Measurements from ENCODE around the gene COX7A1.

The COX7A1 gene

DNA sequence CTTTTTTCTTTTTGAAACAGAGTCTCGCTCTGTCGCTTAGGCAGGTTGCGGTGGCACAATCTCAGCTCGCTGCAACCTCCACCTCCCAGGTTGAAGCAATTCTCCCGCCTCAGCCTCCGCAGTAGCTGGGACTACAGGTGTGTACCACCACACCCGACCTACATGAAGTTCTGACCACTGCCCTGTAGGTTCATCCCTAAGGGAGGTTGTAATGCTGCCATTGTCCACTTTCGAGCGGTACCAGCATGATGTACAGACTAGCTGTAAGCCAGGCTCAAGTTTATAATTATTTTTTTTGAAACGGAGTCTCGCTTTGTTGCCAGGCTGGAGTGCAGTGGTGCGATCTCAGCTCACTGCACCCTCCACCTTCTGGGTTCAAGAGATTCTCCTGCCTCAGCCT lies 11.6 kb upstream of the COX7A1 start:
- no peaks in the 10 kb centered on the region for H3K9me3 ChIP-seq (ENCODE audit: insufficient read depth, low read depth, low read length)
- H3K4me3 ChIP-seq (ENCODE audit: low read length) = no peak overlapping the region
- peaks cover 4% of the 10 kb centered on the region; the same call in 1 of the 2 replicates for H3K4me1 ChIP-seq (ENCODE audit: insufficient read depth, low read length)
- no peak overlapping the region for H3K27ac ChIP-seq (ENCODE audit: low read length)
- H3K9ac ChIP-seq (ENCODE audit: low read depth, low read length) = no peak overlapping the region
- no peaks in the 10 kb centered on the region for H3K27me3 ChIP-seq (ENCODE audit: insufficient read depth, low read length)
- peaks cover 7% of the 10 kb centered on the region; the same call in 1 of the 2 replicates for H3K36me3 ChIP-seq (ENCODE audit: insufficient read depth, low read depth, low read length)

DNA sequence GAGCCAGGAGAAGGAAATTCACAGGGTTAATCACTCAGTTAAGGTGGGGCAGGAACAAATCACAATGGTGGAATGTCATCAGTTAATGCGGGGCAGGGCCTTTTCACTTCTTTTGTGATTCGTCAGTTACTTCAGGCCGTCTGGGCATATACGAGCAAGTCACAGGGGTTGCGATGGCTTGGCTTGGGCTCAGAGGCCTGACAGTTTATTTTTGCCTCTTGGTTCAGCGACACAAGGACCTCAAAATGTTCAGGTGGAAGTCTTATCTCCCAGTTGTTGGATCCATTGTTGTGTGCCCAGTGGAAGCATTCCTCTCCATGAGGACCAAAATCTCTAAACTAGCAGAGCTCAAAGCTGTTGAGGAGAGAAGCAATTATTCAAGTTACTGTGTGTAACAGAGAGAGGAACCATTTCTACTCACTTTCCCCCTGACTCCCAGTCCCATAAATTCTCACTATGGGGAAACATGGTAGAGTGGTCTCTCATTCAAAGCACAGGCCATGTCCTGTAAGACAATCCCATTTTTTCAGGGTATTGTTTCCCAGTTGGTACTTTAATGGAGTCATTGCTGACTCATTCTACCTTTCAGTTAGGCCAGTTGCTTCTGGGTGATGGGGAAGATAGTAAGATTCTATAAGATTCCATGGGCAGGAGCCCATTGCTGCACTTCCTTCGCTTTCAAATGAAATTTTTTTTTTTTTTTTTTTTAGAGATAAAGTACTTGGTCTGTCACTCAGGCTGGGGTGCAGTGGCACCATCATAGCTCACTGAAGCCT lies 8.8 kb upstream of the COX7A1 start:
- Histone ChIP-seq H3K4me1 (ENCODE audit: insufficient read depth, low read length) (peaks cover 4% of the 10 kb centered on the region; the same call in 1 of the 2 replicates), H3K27me3 (ENCODE audit: insufficient read depth, low read length) (no peaks in the 10 kb centered on the region), H3K9me3 (ENCODE audit: insufficient read depth, low read depth, low read length) (no peaks in the 10 kb centered on the region), H3K27ac (ENCODE audit: low read length) (no peak overlapping the region), H3K36me3 (ENCODE audit: insufficient read depth, low read depth, low read length) (peaks cover 7% of the 10 kb centered on the region; the same call in 1 of the 2 replicates), H3K9ac (ENCODE audit: low read depth, low read length) (0 out of 2 replicates have a peak overlapping the region, but pooled peaks have one; percentile 8), H3K4me3 (ENCODE audit: low read length) (no peak overlapping the region)

DNA sequence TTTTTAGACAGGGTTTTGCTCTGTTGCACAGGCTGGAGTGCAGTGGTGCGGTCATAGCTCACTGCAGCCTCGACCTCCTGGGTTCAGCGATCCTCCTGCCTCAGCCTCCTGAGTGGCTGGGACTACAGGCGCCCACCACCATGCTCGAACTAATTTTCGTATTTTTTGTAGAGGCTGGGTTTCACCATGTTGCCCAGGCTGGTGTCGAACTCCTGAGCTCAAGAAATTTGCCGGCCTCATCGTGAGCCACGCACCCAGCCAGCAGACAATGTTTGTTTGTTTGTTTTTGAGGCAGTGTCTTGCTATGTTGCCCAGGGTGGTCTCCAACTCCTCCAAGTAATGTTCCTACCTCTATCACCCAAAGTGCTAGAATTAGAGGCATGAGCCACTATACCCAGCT lies 879 bp upstream of the COX7A1 start:
- H3K36me3 ChIP-seq (ENCODE audit: insufficient read depth, low read depth, low read length) = peaks cover 37% of the 10 kb centered on the region
- no peaks in the 10 kb centered on the region for H3K4me1 ChIP-seq (ENCODE audit: insufficient read depth, low read length)
- no peak overlapping the region for H3K9ac ChIP-seq (ENCODE audit: low read depth, low read length)
- H3K9me3 ChIP-seq (ENCODE audit: insufficient read depth, low read depth, low read length) = no peaks in the 10 kb centered on the region
- H3K27me3 ChIP-seq (ENCODE audit: insufficient read depth, low read length) = no peaks in the 10 kb centered on the region
- H3K4me3 ChIP-seq (ENCODE audit: low read length) = no peak overlapping the region
- no peak overlapping the region for H3K27ac ChIP-seq (ENCODE audit: low read length)

DNA sequence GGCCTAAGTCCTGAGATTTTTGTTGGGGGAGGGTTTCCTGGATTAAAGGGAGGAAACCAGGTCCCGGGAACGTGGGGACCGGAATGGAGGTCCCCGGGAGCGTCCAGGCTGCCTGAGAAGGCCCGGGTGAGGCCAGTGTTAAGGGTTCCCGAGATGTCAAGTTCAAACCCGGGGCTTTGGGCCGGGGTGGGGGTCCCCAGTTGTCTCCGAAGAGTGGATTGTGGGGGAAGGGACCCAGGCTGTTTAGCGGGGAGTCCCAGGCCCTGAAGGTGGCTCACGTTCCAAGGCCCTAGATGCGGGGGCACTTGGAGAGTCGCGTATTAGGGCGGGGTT lies 262 bp downstream of the COX7A1 start:
- Histone ChIP-seq H3K4me1 (ENCODE audit: insufficient read depth, low read length) (no peaks in the 10 kb centered on the region), H3K9me3 (ENCODE audit: insufficient read depth, low read depth, low read length) (no peaks in the 10 kb centered on the region), H3K4me3 (ENCODE audit: low read length) (no peak overlapping the region), H3K36me3 (ENCODE audit: insufficient read depth, low read depth, low read length) (peaks cover 47% of the 10 kb centered on the region), H3K27me3 (ENCODE audit: insufficient read depth, low read length) (no peaks in the 10 kb centered on the region), H3K9ac (ENCODE audit: low read depth, low read length) (no peak overlapping the region), H3K27ac (ENCODE audit: low read length) (no peak overlapping the region)

DNA sequence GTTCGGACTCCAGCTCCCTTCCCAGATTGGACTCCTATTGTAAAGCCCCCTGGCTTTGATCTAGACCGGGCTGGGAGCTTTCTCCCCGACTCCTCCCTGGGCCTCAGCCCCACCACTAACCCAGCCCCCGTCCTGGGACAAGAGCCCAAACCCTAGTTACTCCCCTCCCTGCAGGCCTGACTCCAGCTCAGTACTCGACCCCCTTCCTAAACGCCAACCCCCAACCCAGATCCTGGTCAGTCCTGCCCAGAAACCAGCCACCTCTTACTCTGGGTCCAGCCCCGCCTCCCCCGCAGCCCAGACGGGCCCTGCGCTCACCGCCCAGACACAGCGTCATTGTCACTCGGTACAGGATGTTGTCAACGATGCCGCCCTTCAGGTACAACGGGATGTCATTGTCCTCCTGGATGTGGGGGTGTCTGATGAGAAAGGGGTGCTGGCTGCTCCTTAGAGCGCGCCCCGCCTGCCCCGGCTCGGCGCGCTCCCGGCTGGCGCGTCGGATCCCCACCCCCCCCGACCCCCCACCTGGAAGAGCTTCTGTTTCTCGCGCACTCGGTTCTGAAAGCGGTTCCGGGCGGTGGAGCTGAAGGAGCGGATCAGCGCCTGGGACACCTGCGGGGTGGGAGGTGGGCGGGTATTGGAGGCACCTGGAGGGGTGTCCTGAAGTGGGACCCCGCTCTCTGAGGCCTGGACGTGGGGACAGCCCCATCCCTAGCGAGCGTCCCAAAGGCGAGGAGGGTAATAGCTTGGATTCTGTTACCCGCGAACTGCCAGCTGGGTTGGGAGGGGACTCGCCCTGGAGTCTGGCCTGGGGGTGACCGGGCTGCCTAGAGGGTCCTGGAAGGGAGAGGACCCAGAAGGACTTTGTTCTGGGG lies 866 bp downstream of the COX7A1 start:
- H3K4me3 ChIP-seq (ENCODE audit: low read length) = no peak overlapping the region
- H3K4me1 ChIP-seq (ENCODE audit: insufficient read depth, low read length) = no peaks in the 10 kb centered on the region
- H3K36me3 ChIP-seq (ENCODE audit: insufficient read depth, low read depth, low read length) = peaks cover 54% of the 10 kb centered on the region
- H3K9me3 ChIP-seq (ENCODE audit: insufficient read depth, low read depth, low read length) = no peaks in the 10 kb centered on the region
- no peak overlapping the region for H3K27ac ChIP-seq (ENCODE audit: low read length)
- no peak overlapping the region for H3K9ac ChIP-seq (ENCODE audit: low read depth, low read length)
- H3K27me3 ChIP-seq (ENCODE audit: insufficient read depth, low read length) = no peaks in the 10 kb centered on the region

DNA sequence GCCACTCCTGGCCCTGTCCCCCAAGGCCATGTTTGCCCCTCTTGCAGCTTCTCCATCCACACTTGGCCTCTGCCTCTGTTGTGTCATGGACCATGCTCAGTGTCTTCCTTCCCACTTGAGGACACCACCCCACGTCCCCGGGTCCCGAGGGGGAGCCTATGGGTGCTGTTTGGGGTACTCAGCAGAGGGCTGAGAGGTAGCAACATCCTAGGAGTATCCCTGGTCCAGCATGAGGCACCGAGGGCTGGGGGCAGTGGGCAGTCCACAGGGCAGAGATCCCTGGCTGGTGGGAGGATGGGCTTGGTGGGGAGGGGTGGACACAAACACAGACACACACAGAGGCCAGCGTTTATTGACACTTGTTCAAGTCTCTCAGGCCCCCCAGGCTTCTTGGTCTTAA lies 1.7 kb downstream of the COX7A1 start:
- no peaks in the 10 kb centered on the region for H3K4me1 ChIP-seq (ENCODE audit: insufficient read depth, low read length)
- H3K9me3 ChIP-seq (ENCODE audit: insufficient read depth, low read depth, low read length) = no peaks in the 10 kb centered on the region
- H3K36me3 ChIP-seq (ENCODE audit: insufficient read depth, low read depth, low read length) = peaks cover 61% of the 10 kb centered on the region
- no peak overlapping the region for H3K27ac ChIP-seq (ENCODE audit: low read length)
- H3K4me3 ChIP-seq (ENCODE audit: low read length) = no peak overlapping the region
- no peaks in the 10 kb centered on the region for H3K27me3 ChIP-seq (ENCODE audit: insufficient read depth, low read length)
- no peak overlapping the region for H3K9ac ChIP-seq (ENCODE audit: low read depth, low read length)

DNA sequence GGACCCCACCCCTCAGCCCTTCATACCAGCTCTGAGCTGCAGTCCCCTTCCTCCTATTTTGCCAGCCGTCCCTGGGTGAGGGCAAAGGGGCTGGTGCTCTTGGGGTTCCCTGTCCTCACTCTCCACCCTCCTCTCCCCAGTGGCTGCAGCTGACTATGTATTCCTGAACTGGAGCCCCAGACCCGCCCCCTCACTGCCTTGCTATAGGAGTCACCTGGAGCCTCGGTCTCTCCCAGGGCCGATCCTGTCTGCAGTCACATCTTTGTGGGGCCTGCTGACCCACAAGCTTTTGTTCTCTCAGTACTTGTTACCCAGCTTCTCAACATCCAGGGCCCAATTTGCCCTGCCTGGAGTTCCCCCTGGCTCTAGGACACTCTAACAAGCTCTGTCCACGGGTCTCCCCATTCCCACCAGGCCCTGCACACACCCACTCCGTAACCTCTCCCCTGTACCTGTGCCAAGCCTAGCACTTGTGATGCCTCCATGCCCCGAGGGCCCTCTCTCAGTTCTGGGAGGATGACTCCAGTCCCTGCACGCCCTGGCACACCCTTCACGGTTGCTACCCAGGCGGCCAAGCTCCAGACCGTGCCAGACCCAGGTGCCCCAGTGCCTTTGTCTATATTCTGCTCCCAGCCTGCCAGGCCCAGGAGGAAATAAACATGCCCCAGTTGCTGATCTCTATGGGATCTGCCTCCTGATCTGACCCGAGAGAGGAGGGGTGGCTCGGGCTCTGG lies 2.4 kb downstream of the COX7A1 start:
- Histone ChIP-seq H3K36me3 (ENCODE audit: insufficient read depth, low read depth, low read length) (peaks cover 69% of the 10 kb centered on the region), H3K4me1 (ENCODE audit: insufficient read depth, low read length) (no peaks in the 10 kb centered on the region), H3K4me3 (ENCODE audit: low read length) (no peak overlapping the region), H3K9ac (ENCODE audit: low read depth, low read length) (no peak overlapping the region), H3K9me3 (ENCODE audit: insufficient read depth, low read depth, low read length) (no peaks in the 10 kb centered on the region), H3K27me3 (ENCODE audit: insufficient read depth, low read length) (no peaks in the 10 kb centered on the region), H3K27ac (ENCODE audit: low read length) (no peak overlapping the region)

DNA sequence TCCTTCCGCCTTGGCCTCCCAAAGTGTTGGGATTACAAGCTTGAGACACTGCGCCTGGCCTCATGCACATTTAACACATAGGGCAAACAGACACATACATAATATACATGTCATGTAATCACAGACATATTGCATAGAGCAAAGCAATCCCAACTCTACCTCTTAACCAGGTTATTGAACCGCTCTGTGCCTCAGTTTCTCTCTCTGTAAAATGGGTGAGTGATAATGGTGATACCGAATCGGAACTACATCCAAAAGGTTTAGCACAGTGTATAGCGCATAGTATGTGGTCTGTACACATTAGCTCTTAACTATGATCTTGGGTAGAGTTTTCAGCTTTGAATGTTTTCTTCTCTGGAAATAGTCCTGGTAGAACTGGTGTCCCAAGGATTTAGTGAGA lies 7.6 kb downstream of the COX7A1 start:
- Histone ChIP-seq H3K9me3 (ENCODE audit: insufficient read depth, low read depth, low read length) (no peaks in the 10 kb centered on the region), H3K4me3 (ENCODE audit: low read length) (no peak overlapping the region), H3K27me3 (ENCODE audit: insufficient read depth, low read length) (no peaks in the 10 kb centered on the region), H3K27ac (ENCODE audit: low read length) (no peak overlapping the region), H3K4me1 (ENCODE audit: insufficient read depth, low read length) (peaks cover 3% of the 10 kb centered on the region; the same call in 1 of the 2 replicates), H3K9ac (ENCODE audit: low read depth, low read length) (no peak overlapping the region), H3K36me3 (ENCODE audit: insufficient read depth, low read depth, low read length) (peaks cover 64% of the 10 kb centered on the region)

DNA sequence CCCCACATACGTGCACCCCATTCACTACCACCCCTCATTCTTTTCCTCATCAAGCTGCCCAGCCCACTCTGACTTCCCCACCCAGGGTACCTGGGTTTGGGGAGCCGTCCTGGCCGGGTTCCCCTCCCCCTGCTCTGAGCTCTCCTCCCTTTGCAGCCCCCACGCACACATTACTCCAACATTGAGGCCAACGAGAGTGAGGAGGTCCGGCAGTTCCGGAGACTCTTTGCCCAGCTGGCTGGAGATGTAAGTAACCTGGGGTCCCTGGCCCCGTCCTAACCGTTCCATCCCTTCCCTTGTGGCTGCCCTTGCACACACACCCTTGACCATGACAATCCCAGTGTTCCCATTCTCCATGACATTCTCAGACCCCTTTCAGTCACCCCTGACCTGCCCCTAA lies 9.8 kb downstream of the COX7A1 start:
- no peaks in the 10 kb centered on the region for H3K27me3 ChIP-seq (ENCODE audit: insufficient read depth, low read length)
- no peak overlapping the region for H3K4me3 ChIP-seq (ENCODE audit: low read length)
- no peak overlapping the region for H3K9ac ChIP-seq (ENCODE audit: low read depth, low read length)
- H3K27ac ChIP-seq (ENCODE audit: low read length) = no peak overlapping the region
- no peaks in the 10 kb centered on the region for H3K9me3 ChIP-seq (ENCODE audit: insufficient read depth, low read depth, low read length)
- H3K36me3 ChIP-seq (ENCODE audit: insufficient read depth, low read depth, low read length) = peaks cover 46% of the 10 kb centered on the region
- peaks cover 3% of the 10 kb centered on the region; the same call in 1 of the 2 replicates for H3K4me1 ChIP-seq (ENCODE audit: insufficient read depth, low read length)

DNA sequence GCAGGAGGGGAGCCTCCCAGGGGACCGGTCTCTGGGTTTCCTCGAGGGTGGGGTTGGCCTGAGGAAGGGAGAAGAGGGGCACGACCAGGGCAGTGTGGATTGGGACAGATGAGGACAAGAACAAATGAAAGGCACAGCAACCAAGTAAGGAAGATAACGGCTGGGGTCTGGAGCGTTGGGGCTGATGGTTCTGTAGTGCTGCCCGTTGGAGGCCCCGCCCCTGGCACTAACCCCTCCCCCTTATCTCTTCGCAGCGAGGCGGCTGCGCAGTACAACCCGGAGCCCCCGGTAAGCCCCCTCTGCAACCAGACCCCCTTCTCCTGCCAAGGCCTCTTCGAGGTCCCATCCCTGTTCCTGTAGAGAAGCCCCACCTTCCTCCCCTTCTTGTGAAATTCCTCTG lies 10.2 kb downstream of the COX7A1 start:
- Histone ChIP-seq H3K27ac (ENCODE audit: low read length) (no peak overlapping the region), H3K4me1 (ENCODE audit: insufficient read depth, low read length) (peaks cover 3% of the 10 kb centered on the region; the same call in 1 of the 2 replicates), H3K27me3 (ENCODE audit: insufficient read depth, low read length) (no peaks in the 10 kb centered on the region), H3K9me3 (ENCODE audit: insufficient read depth, low read depth, low read length) (no peaks in the 10 kb centered on the region), H3K36me3 (ENCODE audit: insufficient read depth, low read depth, low read length) (peaks cover 42% of the 10 kb centered on the region), H3K9ac (ENCODE audit: low read depth, low read length) (peak overlapping the region; percentile 53; the same call in 1 of the 2 replicates), H3K4me3 (ENCODE audit: low read length) (peak overlapping the region; percentile 78; the same call in 1 of the 2 replicates)
